Trophoblast cell (in vitro differentiated cells and primary cell): ENCODE data around the gene KCNK3.
A peak's percentile ranks its signal among the peaks of the same experiment; 100 is the strongest.

ENCODE experiments used
- DNase-seq, 2 donors: peaks; one replicate each; pipeline ENCODE4 v3.0.0-alpha.2; 2016
- H2AFZ ChIP-seq: 2 replicates; pipeline ENCODE4 v1.6.1; 2013; ENCODE audit warnings: low read length, moderate library complexity, mild to moderate bottlenecking; ENCODE audit not compliant: insufficient read depth, poor library complexity
- H2AK5ac ChIP-seq: 2 replicates; pipeline ENCODE4 v1.6.1; 2013; ENCODE audit warnings: mild to moderate bottlenecking, low read length
- H2BK120ac ChIP-seq: 2 replicates; pipeline ENCODE4 v1.6.1; 2013; ENCODE audit warnings: low read length, mild to moderate bottlenecking, moderate library complexity; ENCODE audit not compliant: insufficient read depth, poor library complexity
- H2BK12ac ChIP-seq: 2 replicates; pipeline ENCODE4 v1.6.1; 2013; ENCODE audit warnings: mild to moderate bottlenecking, low read length, moderate library complexity
- H2BK5ac ChIP-seq: 2 replicates; pipeline ENCODE4 v1.6.1; 2013; ENCODE audit warnings: low read length, low read depth, moderate library complexity, mild to moderate bottlenecking; ENCODE audit not compliant: poor library complexity
- H3K14ac ChIP-seq: 2 replicates; pipeline ENCODE4 v1.6.1; 2013; ENCODE audit warnings: mild to moderate bottlenecking, low read length
- H3K18ac ChIP-seq: 2 replicates; pipeline ENCODE4 v1.6.1; 2013; ENCODE audit warnings: mild to moderate bottlenecking, low read length
- H3K23ac ChIP-seq: 2 replicates; pipeline ENCODE4 v1.6.1; 2013; ENCODE audit warnings: low read length
- H3K27ac ChIP-seq: 2 replicates; pipeline ENCODE4 v1.5.1; 2013; ENCODE audit warnings: low read depth, mild to moderate bottlenecking, inconsistent platforms, low read length, moderate library complexity
- H3K27me3 ChIP-seq: 2 replicates; pipeline ENCODE4 v1.6.1; 2013; ENCODE audit warnings: inconsistent platforms, mild to moderate bottlenecking, low read length, moderate library complexity; ENCODE audit not compliant: insufficient read depth
- H3K36me3 ChIP-seq, 2 experiments: 1 replicate in 1 of 2; 2 replicates in 1 of 2; pipeline ENCODE4 v1.6.1; 2013; ENCODE audit warnings: low read length in 2 of 2, mild to moderate bottlenecking in 2 of 2, moderate library complexity in 1 of 2; ENCODE audit not compliant: insufficient read depth in 2 of 2, control insufficient read depth in 1 of 2
- H3K4ac ChIP-seq: 2 replicates; pipeline ENCODE4 v1.6.1; 2013; ENCODE audit warnings: low read depth, mild to moderate bottlenecking, low read length, moderate library complexity
- H3K4me1 ChIP-seq, 2 experiments: 1 replicate in 1 of 2; 2 replicates in 1 of 2; pipeline ENCODE4 v1.6.1; 2013; ENCODE audit warnings: low read length in 2 of 2, mild to moderate bottlenecking in 2 of 2, moderate library complexity in 1 of 2; ENCODE audit not compliant: insufficient read depth in 2 of 2, control insufficient read depth in 1 of 2
- H3K4me2 ChIP-seq: 2 replicates; pipeline ENCODE4 v1.6.1; 2013; ENCODE audit warnings: inconsistent platforms, mild to moderate bottlenecking, low read length, moderate library complexity
- H3K4me3 ChIP-seq: 2 replicates; pipeline ENCODE4 v1.5.1; 2013; ENCODE audit warnings: mild to moderate bottlenecking, low read depth, low read length, inconsistent platforms
- H3K79me1 ChIP-seq: one replicate; pipeline ENCODE4 v1.6.1; 2013; ENCODE audit warnings: low read length
- H3K79me2 ChIP-seq: 2 replicates; pipeline ENCODE4 v1.6.1; 2013; ENCODE audit warnings: low read length, mild to moderate bottlenecking; ENCODE audit not compliant: control insufficient read depth, insufficient read depth, poor library complexity
- H3K9ac ChIP-seq: 2 replicates; pipeline ENCODE4 v1.6.1; 2013; ENCODE audit warnings: mild to moderate bottlenecking, low read length
- H3K9me3 ChIP-seq: 2 replicates; pipeline ENCODE4 v1.6.1; 2013; ENCODE audit warnings: low read depth, mild to moderate bottlenecking, control low read depth, inconsistent platforms, low read length; ENCODE audit not compliant: insufficient read depth
- H4K12ac ChIP-seq: 2 replicates; pipeline ENCODE4 v1.6.1; 2013; ENCODE audit warnings: low read depth, mild to moderate bottlenecking, low read length, moderate library complexity
- H4K8ac ChIP-seq: 2 replicates; pipeline ENCODE4 v1.6.1; 2013; ENCODE audit warnings: low read depth, mild to moderate bottlenecking, low read length, moderate library complexity
- H4K91ac ChIP-seq: one replicate; pipeline ENCODE4 v1.6.1; 2013; ENCODE audit warnings: low read depth, mild to moderate bottlenecking, low read length, moderate library complexity
- WGBS: extraction: QIAGEN DNeasy Blood & Tissue Kit; methylation state at CpG from one replicate; pipeline ENCODE4 v1.1.7; 2013; ENCODE audit warnings: missing lambda C conversion rate; ENCODE audit not compliant: insufficient read length, insufficient coverage; ENCODE audit errors: extremely low coverage; 5-methylcytosine and 5-hydroxymethylcytosine counted together

The KCNK3 gene

DNA sequence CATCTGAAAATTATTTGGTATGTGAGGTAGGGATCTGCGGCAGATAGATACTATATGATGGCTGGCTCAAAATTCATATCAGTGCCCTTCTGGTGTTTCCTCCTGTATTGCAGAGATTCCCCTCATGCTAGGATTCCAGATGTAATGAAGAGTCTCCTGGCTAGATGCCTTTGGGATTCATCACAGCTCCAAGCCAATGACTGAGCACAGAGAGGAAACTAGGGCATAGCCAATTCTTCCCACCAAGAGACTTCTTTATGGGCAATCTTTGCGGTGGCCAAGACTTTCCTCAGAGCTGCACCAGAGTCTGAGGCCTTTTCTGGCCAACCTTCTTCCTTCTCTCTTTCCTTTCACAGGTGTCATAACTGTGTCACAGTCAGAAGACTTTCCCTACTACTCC lies 25.9 kb upstream of the KCNK3 start:
- Histone ChIP-seq H4K12ac (no peak overlapping the region), H3K27me3 (no peaks in the 10 kb centered on the region), H3K4me1 (no peaks in the 10 kb centered on the region), H3K4me2 (no peak overlapping the region), H2BK120ac (no peak overlapping the region), H3K23ac (no peak overlapping the region), H2BK5ac (no peak overlapping the region), H3K4me3 (no peak overlapping the region), H2AK5ac (no peak overlapping the region), H4K91ac (no peak overlapping the region), H3K79me1 (no peaks in the 10 kb centered on the region), H3K9ac (no peak overlapping the region), H4K8ac (no peak overlapping the region), H2AFZ (no peak overlapping the region), H3K27ac (no peak overlapping the region), H3K4ac (no peak overlapping the region), H3K79me2 (no peaks in the 10 kb centered on the region), H3K14ac (no peak overlapping the region), H3K9me3 (no peaks in the 10 kb centered on the region), H3K18ac (no peak overlapping the region), H3K36me3 (no peaks in the 10 kb centered on the region), H2BK12ac (no peak overlapping the region)
- DNase-seq, result peak in 1 of 2 donors; percentile 36
- WGBS, result no CpG with 5 or more reads among the region's 2 CpGs

DNA sequence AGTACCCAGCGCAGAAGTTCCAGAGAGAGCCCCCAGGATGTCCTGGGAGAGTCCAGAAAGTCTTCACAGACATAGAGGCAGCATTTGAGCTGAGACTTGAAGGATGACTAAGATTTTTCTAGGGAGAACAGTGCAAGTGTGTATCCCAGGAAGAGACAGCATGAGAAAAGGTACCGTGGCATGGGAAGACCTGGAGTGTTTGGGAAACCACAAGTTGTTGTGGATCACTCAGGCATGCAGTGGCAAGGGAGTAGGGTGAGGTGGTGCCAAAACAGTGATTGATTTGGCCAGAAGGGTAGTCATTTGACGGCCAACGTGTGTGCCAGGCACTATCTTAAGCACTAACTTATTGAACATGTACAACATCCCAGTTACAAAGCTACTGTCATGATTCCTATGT lies 24.5 kb upstream of the KCNK3 start:
- Histone ChIP-seq H2BK5ac (no peak overlapping the region), H3K9me3 (no peaks in the 10 kb centered on the region), H2BK120ac (no peak overlapping the region), H4K12ac (no peak overlapping the region), H3K4me1 (no peaks in the 10 kb centered on the region), H2BK12ac (no peak overlapping the region), H3K79me1 (no peaks in the 10 kb centered on the region), H3K18ac (no peak overlapping the region), H3K9ac (no peak overlapping the region), H4K8ac (no peak overlapping the region), H2AK5ac (no peak overlapping the region), H3K4me3 (no peak overlapping the region), H3K79me2 (no peaks in the 10 kb centered on the region), H3K36me3 (no peaks in the 10 kb centered on the region), H3K27me3 (no peaks in the 10 kb centered on the region), H3K23ac (no peak overlapping the region), H3K4me2 (no peak overlapping the region), H3K14ac (no peak overlapping the region), H4K91ac (no peak overlapping the region), H3K4ac (no peak overlapping the region), H2AFZ (no peak overlapping the region), H3K27ac (no peak overlapping the region)
- no CpG with 5 or more reads among the region's 4 CpGs for WGBS
- no peak for DNase-seq

DNA sequence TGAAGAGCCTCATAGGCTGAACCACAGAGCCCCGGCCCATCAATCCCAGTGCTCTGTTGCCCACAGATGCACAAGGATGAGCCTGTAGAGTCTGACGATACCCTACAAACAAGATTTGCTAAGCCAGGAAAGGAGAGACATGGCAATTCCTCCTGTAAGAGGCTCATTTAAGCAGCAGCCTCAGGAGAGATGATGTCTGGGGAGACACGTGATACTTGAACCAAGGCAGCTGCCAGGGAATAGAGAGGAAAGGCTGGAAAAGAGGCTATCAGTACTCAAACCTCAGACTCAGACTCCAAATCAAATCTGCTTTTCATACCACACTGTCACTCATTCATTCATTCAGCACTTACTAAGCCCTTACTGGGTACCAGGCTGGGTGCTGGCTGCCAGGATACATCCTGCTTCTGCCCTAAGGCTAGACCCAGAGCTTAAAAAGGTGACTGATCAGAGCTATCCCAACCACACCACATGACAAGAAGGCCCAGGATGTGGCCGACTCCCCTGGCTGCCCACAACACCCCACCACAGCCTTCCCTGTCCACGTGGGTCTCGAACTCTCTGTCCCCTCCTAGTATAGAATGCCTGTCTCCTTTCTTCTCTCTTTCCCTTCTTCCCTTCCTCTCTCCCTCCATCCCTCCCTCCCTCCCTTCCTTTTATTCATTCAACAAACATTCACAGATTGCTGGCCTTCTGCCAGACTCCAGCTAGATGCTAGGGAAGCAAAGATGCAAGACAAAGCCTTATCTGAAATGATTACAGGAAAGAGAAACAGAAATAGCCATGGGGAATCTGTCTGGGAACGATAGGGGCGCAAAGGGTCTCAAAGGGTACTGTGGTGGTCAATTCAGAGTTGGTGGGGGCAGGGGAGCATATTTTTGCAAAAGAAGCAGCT lies 23.4 kb upstream of the KCNK3 start:
- Histone ChIP-seq H4K12ac (no peak overlapping the region), H3K79me1 (no peaks in the 10 kb centered on the region), H3K4me1 (no peaks in the 10 kb centered on the region), H3K23ac (no peak overlapping the region), H3K27me3 (no peaks in the 10 kb centered on the region), H3K4me3 (no peak overlapping the region), H4K8ac (no peak overlapping the region), H3K4ac (no peak overlapping the region), H4K91ac (no peak overlapping the region), H2BK120ac (no peak overlapping the region), H3K4me2 (no peak overlapping the region), H3K36me3 (no peaks in the 10 kb centered on the region), H3K9ac (no peak overlapping the region), H3K27ac (no peak overlapping the region), H2AK5ac (no peak overlapping the region), H2AFZ (no peak overlapping the region), H3K9me3 (no peaks in the 10 kb centered on the region), H2BK12ac (no peak overlapping the region), H3K79me2 (no peaks in the 10 kb centered on the region), H3K14ac (no peak overlapping the region), H2BK5ac (no peak overlapping the region), H3K18ac (no peak overlapping the region)
- no CpG with 5 or more reads among the region's 8 CpGs for WGBS
- DNase-seq, result no peak

DNA sequence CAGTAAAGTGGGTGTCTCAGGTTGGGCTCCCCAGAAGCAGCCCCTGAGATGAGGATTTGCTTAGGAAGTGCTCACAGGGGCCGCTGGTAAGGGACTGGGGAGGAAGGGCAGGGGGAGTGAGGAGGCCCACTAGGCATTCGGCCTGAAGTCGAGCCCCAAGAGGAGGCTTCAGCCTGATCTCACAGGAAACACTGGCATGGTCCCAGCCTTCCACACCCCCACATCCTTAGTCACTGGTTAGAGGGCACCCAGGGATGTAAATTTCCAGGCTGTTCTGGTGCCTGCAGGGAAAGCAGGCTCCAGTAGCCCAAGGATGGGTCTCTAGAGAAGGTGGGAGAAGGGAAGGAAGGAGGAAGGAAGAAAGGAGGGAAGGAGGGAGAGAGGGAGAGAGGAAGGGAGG lies 22.4 kb upstream of the KCNK3 start:
- Histone ChIP-seq H3K4ac (no peak overlapping the region), H3K18ac (no peak overlapping the region), H2AFZ (no peak overlapping the region), H3K23ac (no peak overlapping the region), H2BK120ac (no peak overlapping the region), H3K36me3 (no peaks in the 10 kb centered on the region), H2BK5ac (no peak overlapping the region), H2BK12ac (no peak overlapping the region), H3K79me2 (no peaks in the 10 kb centered on the region), H4K91ac (no peak overlapping the region), H3K27me3 (no peaks in the 10 kb centered on the region), H3K14ac (no peak overlapping the region), H3K9ac (no peak overlapping the region), H4K12ac (no peak overlapping the region), H4K8ac (no peak overlapping the region), H3K4me1 (no peaks in the 10 kb centered on the region), H3K79me1 (no peaks in the 10 kb centered on the region), H3K4me3 (no peak overlapping the region), H2AK5ac (no peak overlapping the region), H3K9me3 (no peaks in the 10 kb centered on the region), H3K4me2 (no peak overlapping the region), H3K27ac (no peak overlapping the region)
- WGBS, result no CpG with 5 or more reads among the region's 3 CpGs
- no peak for DNase-seq
